Adrenal gland (tissue), 12 donors: ENCODE measurements around the gene FEZF1. TPM values are rescaled to one million over a fixed set of nuclear protein-coding genes. Genes with fewer than 3 reads are reported as not detected.

ENCODE experiments used
- DNase-seq, 7 donors: peaks; one replicate each; pipeline ENCODE4 v3.0.0-alpha.2; 2019 to 2020
- H3K27ac ChIP-seq, 5 donors: fragments of 200-600 bp; sonication (generic) in 4 of 5; 1 replicate in 3 of 5; 2 replicates in 2 of 5; pipeline versions ENCODE4 v1.5.1 to v1.8.0; 2016 to 2020; ENCODE audit warnings: mild to moderate bottlenecking in 1 of 5
- H3K27me3 ChIP-seq: fragments of 200-600 bp; 2 replicates; pipeline ENCODE4 v1.8.0; 2021
- H3K36me3 ChIP-seq, 2 donors: fragments of 200-600 bp; replicated peaks in 1 of 2; 1 replicate in 1 of 2; 2 replicates in 1 of 2; pipeline versions ENCODE4 v1.5.1 to v1.8.0; 2018 to 2022
- H3K4me1 ChIP-seq, 2 donors: fragments of 200-600 bp; replicated peaks in 1 of 2; 1 replicate in 1 of 2; 2 replicates in 1 of 2; pipeline versions ENCODE4 v1.5.1 to v1.8.0; 2018 to 2021
- H3K4me3 ChIP-seq, 4 donors: fragments of 200-600 bp; sonication (generic) in 3 of 4; one replicate each; pipeline ENCODE4 v1.5.1; 2016 to 2018
- H3K9me3 ChIP-seq, 3 donors: fragments of 200-600 bp; sonication (generic) in 1 of 3; replicated peaks in 1 of 3; 1 replicate in 2 of 3; 2 replicates in 1 of 3; pipeline versions ENCODE4 v1.5.1 to v1.8.0; 2016 to 2021
- CTCF ChIP-seq, 6 experiments: fragments of 450-650 bp in 4 of 6; fragments of 200-600 bp in 2 of 6; sonication (generic) in 1 of 6; IDR thresholded peaks; 1 replicate in 5 of 6; 2 replicates in 1 of 6; pipeline versions ENCODE4 v1.5.1 to v1.8.0; 2016 to 2021; ENCODE audit warnings: antibody characterized with exemption in 6 of 6, mild to moderate bottlenecking in 2 of 6, moderate library complexity in 1 of 6
- POLR2A ChIP-seq, 2 donors: fragments of 450-650 bp; IDR thresholded peaks; one replicate each; pipeline ENCODE4 v1.6.1; 2017; ENCODE audit warnings: antibody characterized with exemption in 2 of 2, mild to moderate bottlenecking in 2 of 2, moderate library complexity in 1 of 2
- WGBS, 4 donors: extraction: QIAGEN DNeasy Blood & Tissue Kit in 2 of 4; methylation state at CpG; one replicate each; pipeline versions ENCODE4 v1.1.5 to v1.1.7; 2013 to 2017; 5-methylcytosine and 5-hydroxymethylcytosine counted together
- intact Hi-C, 2 donors: fragments of 100-400 bp; cut with DNase I; formaldehyde crosslinking; loops; one replicate each; pipeline versions ENCODE4 v1.14.1 to v1.15.0; 2022 to 2023
- polyA plus RNA-seq, 3 donors: library from polyadenylated mRNA; stranded (reverse); fragments of 200-250 nt in 2 of 3; fragments of 350-450 nt in 1 of 3; fragmentation: Illumina TruSeq in 1 of 3; extraction: RNeasy Lipid Tissue Mini Kit (QIAGEN cat#74804) in 1 of 3; gene quantifications; one replicate each; pipeline ENCODE4 v1.2.3, GENCODE V29; 2013 to 2014
- total RNA-seq, 9 donors: library from RNA; depleted of rRNA in 4 of 9; stranded (reverse); fragments of >200 nt in 4 of 9; fragments of 120-200 nt in 1 of 9; fragmentation: NEBNext Ultra II Directional in 1 of 9; extraction: Animal tissue kit (Norgen Biotek cat#: 25700) in 1 of 9; gene quantifications; one replicate each; pipeline versions ENCODE4 v1.1.0 to v1.2.4, GENCODE V29; 2013 to 2023
- donor health status: healthy with polysubstance abuse.
- donor health status: Bipolar disorder and iron deficiency.
- donor health status: DM: yes; HTN: yes; CAD: no.
- donor health status: DM: no; HTN: no; CAD: no.
- donor health status: DM: no; HTN: no; CAD: no.
- donor health status: DM: yes; HTN: yes; CAD: no.

FEZF1 gene
- total and polyA plus RNA-seq, 12 donors = 0.14 TPM; not detected in 11

- H3K4me1 ChIP-seq = peaks cover 8 to 14% of the 10 kb centered on the region in 2 donors
- H3K4me3 ChIP-seq = peak overlapping the region in 1 of 4 donors; percentile 64
- no peak for DNase-seq
- no peaks in the 10 kb centered on the region for H3K9me3 ChIP-seq
- H3K27ac ChIP-seq = no peak overlapping the region
- no peak for TF ChIP-seq CTCF (IDR thresholded peaks at IDR 0.05)
- TF ChIP-seq POLR2A (IDR thresholded peaks at IDR 0.05) = no peak
- intact Hi-C loops = no loop called here
- 57 to 70% (median 58%) methylated on average over 12 of the region's 12 CpGs for WGBS, 4 donors
- peaks cover 100% of the 10 kb centered on the region for H3K27me3 ChIP-seq
- H3K36me3 ChIP-seq = no peaks in the 10 kb centered on the region
These were observed 6.6 kb upstream of the FEZF1 start for GRCh38 chr7:122311050-122311700.

GRCh38 chr7:122310119-122311021 is 5.8 kb upstream of the FEZF1 start:
- Histone ChIP-seq H3K27me3 (peaks cover 100% of the 10 kb centered on the region), H3K4me1 (peaks cover 8 to 22% of the 10 kb centered on the region in 2 donors), H3K27ac (no peak overlapping the region), H3K9me3 (no peaks in the 10 kb centered on the region), H3K36me3 (no peaks in the 10 kb centered on the region), H3K4me3 (peak overlapping the region in 2 of 4 donors; percentile 32 to 64)
- 6 to 12% (median 8%) methylated on average over 24 to 61 of the region's 61 CpGs for WGBS, 4 donors
- DNase-seq = peak in 3 of 7 donors; percentile 14 to 48 (median 41)
- no peak for TF ChIP-seq POLR2A (IDR thresholded peaks at IDR 0.05)
- no peak for TF ChIP-seq CTCF (IDR thresholded peaks at IDR 0.05)
- intact Hi-C loops = no loop called here

GRCh38 chr7:122309421-122309820 is 4.9 kb upstream of the FEZF1 start:
- WGBS, 4 donors = 47 to 66% (median 59%) methylated on average over 3 of the region's 3 CpGs
- TF ChIP-seq POLR2A (IDR thresholded peaks at IDR 0.05) (no peak), CTCF (IDR thresholded peaks at IDR 0.05) (no peak)
- intact Hi-C loops = no loop called here
- Histone ChIP-seq H3K9me3 (no peaks in the 10 kb centered on the region), H3K36me3 (no peaks in the 10 kb centered on the region), H3K4me1 (peaks cover 8 to 31% of the 10 kb centered on the region in 2 donors), H3K27ac (no peak overlapping the region), H3K4me3 (no peak overlapping the region), H3K27me3 (peaks cover 98% of the 10 kb centered on the region)
- DNase-seq = no peak

- H3K27ac ChIP-seq = no peak overlapping the region
- TF ChIP-seq CTCF (IDR thresholded peaks at IDR 0.05) (no peak), POLR2A (IDR thresholded peaks at IDR 0.05) (no peak)
- 27 to 31% (median 30%) methylated on average over 8 to 13 of the region's 13 CpGs for WGBS, 4 donors
- H3K36me3 ChIP-seq = no peaks in the 10 kb centered on the region
- peaks cover 8 to 40% of the 10 kb centered on the region in 2 donors for H3K4me1 ChIP-seq
- peaks cover 96% of the 10 kb centered on the region for H3K27me3 ChIP-seq
- no peak overlapping the region for H3K4me3 ChIP-seq
- intact Hi-C loops = no loop called here
- no peaks in the 10 kb centered on the region for H3K9me3 ChIP-seq
- DNase-seq = no peak
These were observed 2.7 kb upstream of the FEZF1 start for GRCh38 chr7:122307228-122307621.
